ENCODE measurements around the gene BLOC1S4.

The BLOC1S4 gene

GRCh38 chr4:6686104-6686787, 29.7 kb upstream of the BLOC1S4 start:
- no peak for DNase-seq (ENCODE audit: low read depth)
- no peak overlapping the region for H3K4me3 ChIP-seq (ENCODE audit: control insufficient read depth, low read depth, low read length)
- TF ChIP-seq CTCF (conservative IDR thresholded peaks at IDR 0.05; ENCODE audit: control insufficient read depth, insufficient read depth, low read depth, low read length) = no peak

- H3K4me3 ChIP-seq (ENCODE audit: control insufficient read depth, low read depth, low read length) = no peak overlapping the region
- TF ChIP-seq CTCF (conservative IDR thresholded peaks at IDR 0.05; ENCODE audit: control insufficient read depth, insufficient read depth, low read depth, low read length) = no peak
- DNase-seq (ENCODE audit: low read depth) = no peak
Measured at GRCh38 chr4:6687947-6688878, 27.8 kb upstream of the BLOC1S4 start.

GRCh38 chr4:6688879-6689505, 27.0 kb upstream of the BLOC1S4 start:
- peak; percentile 89 for DNase-seq (ENCODE audit: low read depth)
- no peak overlapping the region for H3K4me3 ChIP-seq (ENCODE audit: control insufficient read depth, low read depth, low read length)
- no peak for TF ChIP-seq CTCF (conservative IDR thresholded peaks at IDR 0.05; ENCODE audit: control insufficient read depth, insufficient read depth, low read depth, low read length)

GRCh38 chr4:6689506-6689960, 26.4 kb upstream of the BLOC1S4 start:
- no peak for DNase-seq (ENCODE audit: low read depth)
- no peak overlapping the region for H3K4me3 ChIP-seq (ENCODE audit: control insufficient read depth, low read depth, low read length)
- TF ChIP-seq CTCF (conservative IDR thresholded peaks at IDR 0.05; ENCODE audit: control insufficient read depth, insufficient read depth, low read depth, low read length) = no peak

- H3K4me3 ChIP-seq (ENCODE audit: control insufficient read depth, low read depth, low read length) = no peak overlapping the region
- TF ChIP-seq CTCF (conservative IDR thresholded peaks at IDR 0.05; ENCODE audit: control insufficient read depth, insufficient read depth, low read depth, low read length) = no peak
- DNase-seq (ENCODE audit: low read depth) = no peak
Measured at GRCh38 chr4:6692379-6692778, 23.6 kb upstream of the BLOC1S4 start.

GRCh38 chr4:6692806-6693205, 23.2 kb upstream of the BLOC1S4 start:
- peak; percentile 42 for DNase-seq (ENCODE audit: low read depth)
- H3K4me3 ChIP-seq (ENCODE audit: control insufficient read depth, low read depth, low read length) = no peak overlapping the region
- TF ChIP-seq CTCF (conservative IDR thresholded peaks at IDR 0.05; ENCODE audit: control insufficient read depth, insufficient read depth, low read depth, low read length) = no peak

Measured in fibroblast of mammary gland (primary cell).